Measurements from ENCODE around the gene MADCAM1. TPM values are rescaled to one million over a fixed set of nuclear protein-coding genes. Genes with fewer than 3 reads are reported as not detected.

The MADCAM1 gene
- total RNA-seq, 1 experiment from 2014 or later, result 0.97 TPM

Small RNAs within 50 kb of the gene (small RNA-seq; reads per million reads assigned to genes)
- gene RNA5SP462, result 0.36 reads per million

Other genes with a start within 250 kb of the MADCAM1 start
- 0.04 and 0.26 TPM in 2 replicates for gene PLPP2, start 205.1 kb upstream of the MADCAM1 start, total RNA-seq (2014; rRNA removed; shearing (Covaris generic); ENCODE audit: low replicate concordance)
- gene MIER2, start 151.7 kb upstream of the MADCAM1 start, total RNA-seq (2014; rRNA removed; shearing (Covaris generic); ENCODE audit: low replicate concordance), result 7.9 and 15.3 TPM in 2 replicates
- gene C2CD4C, start 87.3 kb upstream of the MADCAM1 start, total RNA-seq (2014; rRNA removed; shearing (Covaris generic); ENCODE audit: low replicate concordance), result not detected in 2 replicates
- not detected in 2 replicates for gene SHC2, start 35.5 kb upstream of the MADCAM1 start, total RNA-seq (2014; rRNA removed; shearing (Covaris generic); ENCODE audit: low replicate concordance)
- gene TPGS1, start 11.0 kb downstream of the MADCAM1 start, total RNA-seq (2014; rRNA removed; shearing (Covaris generic); ENCODE audit: low replicate concordance), result 13.8 and 46.6 TPM in 2 replicates
- gene CDC34, start 35.3 kb downstream of the MADCAM1 start, total RNA-seq (2014; rRNA removed; shearing (Covaris generic); ENCODE audit: low replicate concordance), result 25.7 and 96.8 TPM in 2 replicates
- 0.32 TPM in 1 of 2 replicates, not detected in the other for gene GZMM, start 47.6 kb downstream of the MADCAM1 start, total RNA-seq (2014; rRNA removed; shearing (Covaris generic); ENCODE audit: low replicate concordance)
- 124 and 186 TPM in 2 replicates for gene BSG, start 76.1 kb downstream of the MADCAM1 start, total RNA-seq (2014; rRNA removed; shearing (Covaris generic); ENCODE audit: low replicate concordance)
- gene HCN2, start 93.4 kb downstream of the MADCAM1 start, total RNA-seq (2014; rRNA removed; shearing (Covaris generic); ENCODE audit: low replicate concordance), result not detected in 2 replicates
- gene POLRMT, start 137.1 kb downstream of the MADCAM1 start, total RNA-seq (2014; rRNA removed; shearing (Covaris generic); ENCODE audit: low replicate concordance), result 51.5 and 60.6 TPM in 2 replicates
- gene FGF22, start 143.4 kb downstream of the MADCAM1 start, total RNA-seq (2014; rRNA removed; shearing (Covaris generic); ENCODE audit: low replicate concordance), result not detected in 2 replicates
- gene RNF126, start 166.7 kb downstream of the MADCAM1 start, total RNA-seq (2014; rRNA removed; shearing (Covaris generic); ENCODE audit: low replicate concordance), result 36.5 and 66.5 TPM in 2 replicates
- 2.3 and 3.0 TPM in 2 replicates for gene FSTL3, start 179.9 kb downstream of the MADCAM1 start, total RNA-seq (2014; rRNA removed; shearing (Covaris generic); ENCODE audit: low replicate concordance)
- not detected in 2 replicates for gene PRSS57, start 199.0 kb downstream of the MADCAM1 start, total RNA-seq (2014; rRNA removed; shearing (Covaris generic); ENCODE audit: low replicate concordance)
- gene PALM, start 212.4 kb downstream of the MADCAM1 start, total RNA-seq (2014; rRNA removed; shearing (Covaris generic); ENCODE audit: low replicate concordance), result 3.5 TPM in 1 of 2 replicates, not detected in the other